HepG2 (cell line): ENCODE measurements around the gene LDAF1.

Experiments used
- HCFC1 ChIP-seq: fragments of 150-350 bp; IDR thresholded peaks from 2 replicates; pipeline ENCODE4 v1.6.1; 2014; ENCODE audit warnings: low read depth, low read length
- JUNB ChIP-seq: sonication (generic); formaldehyde crosslinking; IDR thresholded peaks from 2 replicates; pipeline ENCODE4 v1.8.0; 2022; ENCODE audit warnings: missing genetic modification reagents, mild to moderate bottlenecking, borderline replicate concordance
- KAT8 ChIP-seq: IDR thresholded peaks from 2 replicates; pipeline ENCODE4 v1.6.1; 2016; ENCODE audit warnings: missing genetic modification reagents, missing compliant biosample characterization
- SKIL ChIP-seq: sonication (generic); formaldehyde crosslinking; IDR thresholded peaks from 2 replicates; pipeline ENCODE4 v1.8.0; 2022; ENCODE audit warnings: missing genetic modification reagents, mild to moderate bottlenecking, moderate library complexity, borderline replicate concordance
- TARDBP ChIP-seq: sonication (generic); formaldehyde crosslinking; IDR thresholded peaks from 2 replicates; pipeline ENCODE4 v1.8.0; 2022; ENCODE audit warnings: mild to moderate bottlenecking, missing genetic modification reagents
- TFAP4 ChIP-seq: sonication (generic); IDR thresholded peaks from 2 replicates; pipeline ENCODE4 v1.6.1; 2016; ENCODE audit warnings: low read depth, borderline replicate concordance
- ZFP37 ChIP-seq: sonication (generic); formaldehyde crosslinking; IDR thresholded peaks from 2 replicates; pipeline ENCODE4 v1.4.0; 2020; ENCODE audit warnings: missing genetic modification reagents, borderline replicate concordance
- ZNF576 ChIP-seq: sonication (generic); formaldehyde crosslinking; IDR thresholded peaks from 2 replicates; pipeline ENCODE4 v1.4.0; 2020; ENCODE audit warnings: mild to moderate bottlenecking, missing genetic modification reagents

GRCh38 chr16:21164521-21165168, 6.2 kb downstream of the LDAF1 start:
- TF ChIP-seq TARDBP: no peak
- TF ChIP-seq ZNF576 (CRISPR knock-in tag): no peak
- no peak for TF ChIP-seq SKIL (CRISPR knock-in tag)
- TF ChIP-seq TFAP4: no peak
- no peak for TF ChIP-seq HCFC1
- no peak for TF ChIP-seq KAT8 (CRISPR knock-in tag)
- TF ChIP-seq ZFP37 (CRISPR knock-in tag): no peak
- TF ChIP-seq JUNB: no peak
